HepG2 (cell line): ENCODE measurements around the gene XIST.

Source experiments
- EZH2 ChIP-seq: conservative IDR thresholded peaks from 2 replicates; pipeline ENCODE4 v1.6.1; 2012; ENCODE audit warnings: mild to moderate bottlenecking, low read depth, low read length, moderate library complexity
- FOSL1 ChIP-seq: sonication (generic); formaldehyde crosslinking; IDR thresholded peaks from 2 replicates; pipeline ENCODE4 v1.9.0; 2021; ENCODE audit warnings: missing genetic modification reagents, borderline replicate concordance
- MXD1 ChIP-seq: sonication (generic); formaldehyde crosslinking; IDR thresholded peaks from 2 replicates; pipeline ENCODE4 v1.4.0; 2020; ENCODE audit warnings: mild to moderate bottlenecking, missing genetic modification reagents
- PBX2 ChIP-seq: IDR thresholded peaks from 2 replicates; pipeline ENCODE4 v1.6.1; 2016; ENCODE audit warnings: control low read depth
- TGIF2 ChIP-seq: IDR thresholded peaks from 2 replicates; pipeline ENCODE4 v1.6.1; 2016; ENCODE audit warnings: control low read depth, missing compliant biosample characterization
- TF ChIP-seq, protein P1 (sequence below): sonication (generic); formaldehyde crosslinking; IDR thresholded peaks from 2 replicates; pipeline ENCODE4 v1.5.0; 2020; ENCODE audit warnings: missing genetic modification reagents

DNA sequence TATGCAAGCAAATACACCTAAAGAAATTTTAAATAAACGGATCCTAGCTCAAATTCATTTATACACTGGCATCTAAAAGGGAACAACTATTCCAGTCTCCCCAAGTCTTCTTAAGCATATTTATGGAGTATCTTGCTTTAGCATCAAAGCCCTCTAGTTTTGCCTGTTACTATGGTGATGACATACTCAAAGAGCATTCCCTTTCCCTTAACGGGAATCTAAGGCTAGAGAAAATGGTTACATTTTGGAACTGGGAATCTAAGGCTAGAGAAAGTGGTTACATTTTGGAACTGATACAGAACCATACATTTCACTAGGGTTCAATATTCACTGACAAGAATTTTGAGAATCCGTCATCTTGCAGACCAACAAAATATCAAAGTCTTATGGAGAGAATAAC, 18.3 kb downstream of the XIST start:
- TF ChIP-seq EZH2, result no peak
- no peak for TF ChIP-seq TGIF2 (CRISPR knock-in tag)
- TF ChIP-seq, protein P1, sequence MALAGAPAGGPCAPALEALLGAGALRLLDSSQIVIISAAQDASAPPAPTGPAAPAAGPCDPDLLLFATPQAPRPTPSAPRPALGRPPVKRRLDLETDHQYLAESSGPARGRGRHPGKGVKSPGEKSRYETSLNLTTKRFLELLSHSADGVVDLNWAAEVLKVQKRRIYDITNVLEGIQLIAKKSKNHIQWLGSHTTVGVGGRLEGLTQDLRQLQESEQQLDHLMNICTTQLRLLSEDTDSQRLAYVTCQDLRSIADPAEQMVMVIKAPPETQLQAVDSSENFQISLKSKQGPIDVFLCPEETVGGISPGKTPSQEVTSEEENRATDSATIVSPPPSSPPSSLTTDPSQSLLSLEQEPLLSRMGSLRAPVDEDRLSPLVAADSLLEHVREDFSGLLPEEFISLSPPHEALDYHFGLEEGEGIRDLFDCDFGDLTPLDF (CRISPR knock-in tag), result no peak
- TF ChIP-seq PBX2 (CRISPR knock-in tag), result no peak
- no peak for TF ChIP-seq MXD1 (CRISPR knock-in tag)
- no peak for TF ChIP-seq FOSL1
